ENCODE results near the gene WWOX.

The WWOX gene

DNA sequence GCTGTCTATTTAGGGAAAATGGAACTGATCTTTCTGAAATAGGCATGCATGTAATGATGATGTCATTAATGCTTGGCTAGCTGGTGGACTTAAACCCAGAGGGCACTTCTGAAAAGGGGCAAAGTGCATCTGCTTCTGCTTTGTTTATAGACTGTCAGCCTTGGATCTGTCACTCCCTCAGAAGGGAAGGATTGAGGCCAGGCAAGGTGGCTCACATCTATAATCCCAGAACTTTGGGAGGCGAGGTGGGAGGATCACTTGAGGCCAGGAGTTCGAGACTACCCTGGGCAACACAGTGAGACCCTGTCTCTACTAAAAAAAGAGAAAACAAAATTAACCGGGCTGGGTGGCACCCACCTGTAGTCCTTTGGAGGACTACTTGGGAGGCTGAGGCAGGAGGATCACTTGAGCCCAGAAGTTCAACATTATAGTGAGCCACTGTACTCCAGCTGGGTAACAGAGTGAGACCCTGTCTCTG lies 185.5 kb downstream of the WWOX start:
- DNase-seq (ENCODE audit: low read depth, low spot score): no peak
- ChIA-PET POLR2A (no interaction called here), CTCF (no interaction called here)
- TF ChIP-seq, protein P1, sequence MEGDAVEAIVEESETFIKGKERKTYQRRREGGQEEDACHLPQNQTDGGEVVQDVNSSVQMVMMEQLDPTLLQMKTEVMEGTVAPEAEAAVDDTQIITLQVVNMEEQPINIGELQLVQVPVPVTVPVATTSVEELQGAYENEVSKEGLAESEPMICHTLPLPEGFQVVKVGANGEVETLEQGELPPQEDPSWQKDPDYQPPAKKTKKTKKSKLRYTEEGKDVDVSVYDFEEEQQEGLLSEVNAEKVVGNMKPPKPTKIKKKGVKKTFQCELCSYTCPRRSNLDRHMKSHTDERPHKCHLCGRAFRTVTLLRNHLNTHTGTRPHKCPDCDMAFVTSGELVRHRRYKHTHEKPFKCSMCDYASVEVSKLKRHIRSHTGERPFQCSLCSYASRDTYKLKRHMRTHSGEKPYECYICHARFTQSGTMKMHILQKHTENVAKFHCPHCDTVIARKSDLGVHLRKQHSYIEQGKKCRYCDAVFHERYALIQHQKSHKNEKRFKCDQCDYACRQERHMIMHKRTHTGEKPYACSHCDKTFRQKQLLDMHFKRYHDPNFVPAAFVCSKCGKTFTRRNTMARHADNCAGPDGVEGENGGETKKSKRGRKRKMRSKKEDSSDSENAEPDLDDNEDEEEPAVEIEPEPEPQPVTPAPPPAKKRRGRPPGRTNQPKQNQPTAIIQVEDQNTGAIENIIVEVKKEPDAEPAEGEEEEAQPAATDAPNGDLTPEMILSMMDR (IDR thresholded peaks at IDR 0.05; ENCODE audit: insufficient read depth, low read length, missing control alignments): no peak
- no peak overlapping the region for H3K4me3 ChIP-seq (ENCODE audit: low read depth, low read length)

DNA sequence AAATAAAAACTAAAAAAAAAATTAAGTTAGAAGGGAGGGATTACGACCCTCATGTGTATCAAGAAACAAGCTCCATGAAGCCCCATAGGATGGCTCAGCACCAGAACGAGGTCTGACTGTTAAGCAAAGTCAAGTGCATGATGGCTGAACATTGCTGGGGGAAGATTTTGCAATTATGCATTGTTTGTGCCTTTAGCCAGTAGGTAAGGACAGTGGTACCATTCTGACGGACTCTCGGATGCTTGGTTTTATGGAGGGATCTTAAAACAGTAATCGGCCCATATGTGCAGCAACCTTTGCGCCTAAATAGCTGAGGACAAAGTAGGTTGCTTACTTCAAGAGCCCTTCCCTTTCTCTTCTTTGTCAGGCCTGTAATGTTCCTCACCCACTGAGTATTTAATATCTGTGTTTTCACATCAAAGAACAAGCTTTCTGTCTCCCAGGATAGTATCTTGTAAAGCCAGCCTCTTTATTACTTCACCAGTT lies 186.0 kb downstream of the WWOX start:
- TF ChIP-seq, protein P1 (IDR thresholded peaks at IDR 0.05; ENCODE audit: insufficient read depth, low read length, missing control alignments): no peak
- H3K4me3 ChIP-seq (ENCODE audit: low read depth, low read length): no peak overlapping the region
- DNase-seq (ENCODE audit: low read depth, low spot score): no peak
- CTCF ChIA-PET: no interaction called here
- POLR2A ChIA-PET: no interaction called here

DNA sequence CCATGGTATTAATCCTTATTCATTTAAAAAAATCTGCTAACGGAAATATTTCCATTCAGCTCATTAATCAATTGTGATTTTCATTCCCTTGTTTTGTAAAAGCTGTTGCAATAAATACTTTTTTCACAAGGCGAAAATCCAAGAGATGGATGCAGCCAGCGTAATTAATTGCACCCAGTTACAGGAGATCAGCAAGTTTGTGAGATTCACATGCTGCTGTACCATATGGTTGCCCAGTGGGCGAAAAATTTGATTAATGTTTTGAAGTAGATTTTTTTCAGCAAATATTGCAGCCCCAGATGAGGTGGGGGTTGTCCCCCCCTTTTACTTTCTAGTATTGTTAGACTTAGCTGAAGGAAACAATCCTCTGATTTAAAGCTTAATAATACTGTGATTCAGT lies 186.6 kb downstream of the WWOX start:
- DNase-seq (ENCODE audit: low read depth, low spot score): no peak
- TF ChIP-seq, protein P1 (IDR thresholded peaks at IDR 0.05; ENCODE audit: insufficient read depth, low read length, missing control alignments): no peak
- H3K4me3 ChIP-seq (ENCODE audit: low read depth, low read length): no peak overlapping the region
- ChIA-PET CTCF (no interaction called here), POLR2A (no interaction called here)

DNA sequence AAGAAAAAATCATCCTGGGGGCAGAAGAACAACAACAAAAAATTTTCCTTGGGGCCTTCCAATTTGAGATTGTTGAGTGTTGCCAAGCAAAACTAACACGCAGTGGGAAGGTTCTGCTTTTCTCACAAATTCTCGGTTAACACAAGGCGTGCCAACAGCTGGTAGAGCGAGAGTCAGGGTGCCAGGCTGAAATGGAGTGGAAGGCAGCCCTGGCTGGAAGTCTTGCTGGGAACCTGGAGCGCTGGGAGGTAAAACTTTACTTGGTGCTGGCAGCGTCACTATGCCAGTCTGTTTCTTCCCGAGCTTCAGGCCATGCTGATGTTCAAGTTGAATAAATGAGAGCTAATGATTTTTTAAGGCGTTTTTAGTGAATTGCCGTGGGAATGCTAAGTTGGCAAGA lies 189.4 kb downstream of the WWOX start:
- CTCF ChIA-PET: no interaction called here
- POLR2A ChIA-PET: no interaction called here
- TF ChIP-seq, protein P1 (IDR thresholded peaks at IDR 0.05; ENCODE audit: insufficient read depth, low read length, missing control alignments): no peak

DNA sequence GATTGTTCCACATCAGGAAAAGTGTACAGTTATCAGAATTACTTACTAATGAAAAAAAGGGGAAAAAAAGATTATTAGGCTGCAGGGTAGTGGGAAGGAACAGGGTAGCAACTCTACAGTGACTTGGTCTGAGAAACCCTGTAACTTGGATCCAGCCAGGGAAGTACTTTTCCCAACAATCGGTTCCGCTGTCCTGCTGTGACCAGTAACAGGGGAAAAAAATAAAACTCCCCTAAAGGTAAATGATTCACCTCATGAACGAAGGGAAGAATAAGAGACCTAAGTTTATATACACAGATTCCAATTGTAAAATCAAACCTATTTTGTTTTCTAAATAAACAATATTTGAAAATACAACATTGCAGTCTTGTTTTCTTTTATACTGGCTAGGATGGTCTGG lies 189.9 kb downstream of the WWOX start:
- ChIA-PET POLR2A (no interaction called here), CTCF (no interaction called here)
- no peak overlapping the region for H3K4me3 ChIP-seq (ENCODE audit: low read depth, low read length)
- TF ChIP-seq, protein P1 (IDR thresholded peaks at IDR 0.05; ENCODE audit: insufficient read depth, low read length, missing control alignments): no peak
- no peak for DNase-seq (ENCODE audit: low read depth, low spot score)

More for the DNA sequence above, 189.4 kb downstream of the WWOX start:
- DNase-seq (ENCODE audit: low read depth, low spot score): no peak
- no peak overlapping the region for H3K4me3 ChIP-seq (ENCODE audit: low read depth, low read length)

DNA sequence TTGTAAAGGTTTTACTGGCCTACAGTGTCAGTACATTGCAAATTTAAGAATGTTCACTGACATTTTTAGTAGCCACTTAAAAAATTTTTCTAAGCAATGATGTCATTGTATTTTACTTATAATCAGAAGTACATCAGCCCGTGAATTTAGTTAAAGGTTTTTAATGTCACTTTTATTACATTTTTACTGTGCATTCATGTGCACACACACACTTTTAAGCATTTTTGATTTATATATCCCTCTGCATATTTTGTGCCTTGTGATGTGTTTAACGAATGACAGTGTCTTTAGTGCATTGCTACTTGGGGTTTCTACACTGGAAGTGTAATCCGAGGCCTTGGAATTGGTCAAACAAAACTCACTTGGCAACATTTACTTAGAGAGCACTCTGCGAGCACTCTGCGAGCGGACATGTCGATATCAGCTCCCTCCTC lies 190.4 kb downstream of the WWOX start:
- POLR2A ChIA-PET: no interaction called here
- CTCF ChIA-PET: no interaction called here

More for the DNA sequence above, 190.4 kb downstream of the WWOX start:
- TF ChIP-seq, protein P1 (IDR thresholded peaks at IDR 0.05; ENCODE audit: insufficient read depth, low read length, missing control alignments): no peak
- no peak overlapping the region for H3K4me3 ChIP-seq (ENCODE audit: low read depth, low read length)
- DNase-seq (ENCODE audit: low read depth, low spot score): no peak

Measured in AG04449 (cell line).